Endothelial cell of umbilical vein (primary cell): Measurements from ENCODE around the gene MACROD2.

ENCODE experiments used
- EZH2 ChIP-seq: IDR thresholded peaks from 2 replicates; pipeline ENCODE4 v1.6.1; 2012; ENCODE audit warnings: borderline replicate concordance, low read depth, mild to moderate bottlenecking, moderate library complexity, low read length, inconsistent platforms; ENCODE audit not compliant: severe bottlenecking
- POLR2A ChIP-seq: IDR thresholded peaks from 2 replicates; pipeline ENCODE4 v1.6.1; 2012; ENCODE audit warnings: low read depth, mild to moderate bottlenecking, control low read depth, low read length
- TF ChIP-seq, protein P1 (sequence below), 2 donors: IDR thresholded peaks; 1 replicate in 1 of 2; 2 replicates in 1 of 2; pipeline ENCODE4 v1.5.1; 2011; ENCODE audit warnings: low read length in 2 of 2, mild to moderate bottlenecking in 2 of 2, moderate library complexity in 2 of 2, control low read depth in 1 of 2, inconsistent platforms in 1 of 2, low read depth in 1 of 2; ENCODE audit not compliant: insufficient read depth in 1 of 2; ENCODE audit errors: extremely low read depth in 1 of 2

GRCh38 chr20:14800707-14801425 is 805.5 kb downstream of the MACROD2 start:
- TF ChIP-seq, protein P1, sequence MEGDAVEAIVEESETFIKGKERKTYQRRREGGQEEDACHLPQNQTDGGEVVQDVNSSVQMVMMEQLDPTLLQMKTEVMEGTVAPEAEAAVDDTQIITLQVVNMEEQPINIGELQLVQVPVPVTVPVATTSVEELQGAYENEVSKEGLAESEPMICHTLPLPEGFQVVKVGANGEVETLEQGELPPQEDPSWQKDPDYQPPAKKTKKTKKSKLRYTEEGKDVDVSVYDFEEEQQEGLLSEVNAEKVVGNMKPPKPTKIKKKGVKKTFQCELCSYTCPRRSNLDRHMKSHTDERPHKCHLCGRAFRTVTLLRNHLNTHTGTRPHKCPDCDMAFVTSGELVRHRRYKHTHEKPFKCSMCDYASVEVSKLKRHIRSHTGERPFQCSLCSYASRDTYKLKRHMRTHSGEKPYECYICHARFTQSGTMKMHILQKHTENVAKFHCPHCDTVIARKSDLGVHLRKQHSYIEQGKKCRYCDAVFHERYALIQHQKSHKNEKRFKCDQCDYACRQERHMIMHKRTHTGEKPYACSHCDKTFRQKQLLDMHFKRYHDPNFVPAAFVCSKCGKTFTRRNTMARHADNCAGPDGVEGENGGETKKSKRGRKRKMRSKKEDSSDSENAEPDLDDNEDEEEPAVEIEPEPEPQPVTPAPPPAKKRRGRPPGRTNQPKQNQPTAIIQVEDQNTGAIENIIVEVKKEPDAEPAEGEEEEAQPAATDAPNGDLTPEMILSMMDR (IDR thresholded peaks at IDR 0.05; ENCODE audit: extremely low read depth in 1 of 2, insufficient read depth in 1 of 2, low read depth in 1 of 2, low read length in 2 of 2): no peak
- TF ChIP-seq POLR2A: no peak
- no peak for TF ChIP-seq EZH2
